ENCODE data around the gene ZNF598. TPM values are rescaled to one million over a fixed set of nuclear protein-coding genes. Genes with fewer than 3 reads are reported as not detected.

ZNF598 gene
- total and polyA plus RNA-seq, 2 of the 13 experiments (the other 11 are each of a cell fraction or from before 2014, with no cell fraction given) = 13.5 to 14.2 TPM

- TF ChIP-seq PRDM10 (CRISPR knock-in tag; IDR thresholded peaks at IDR 0.05; ENCODE audit: low read depth) (peak; percentile 15; the same call in 1 of the 2 replicates), FOXC1 (CRISPR knock-in tag; IDR thresholded peaks at IDR 0.05; ENCODE audit: borderline replicate concordance) (peak; percentile 30; the same call in 1 of the 2 replicates), SOX6 (IDR thresholded peaks at IDR 0.05) (no peak), SOX6 (CRISPR knock-in tag; IDR thresholded peaks at IDR 0.05) (peak; percentile 41; the same call in 1 of the 2 replicates), TFE3 (CRISPR knock-in tag; IDR thresholded peaks at IDR 0.05) (peak; percentile 71), ZKSCAN1 (IDR thresholded peaks at IDR 0.05; ENCODE audit: low read length) (0 out of 2 replicates have a peak, but pooled peaks have one; percentile 21), NR0B2 (CRISPR knock-in tag; IDR thresholded peaks at IDR 0.05) (0 out of 2 replicates have a peak, but pooled peaks have one; percentile 25), ZNF574 (CRISPR knock-in tag; IDR thresholded peaks at IDR 0.05) (peak; percentile 88), RNF219 (CRISPR knock-in tag; IDR thresholded peaks at IDR 0.05) (no peak), IKZF5 (CRISPR knock-in tag; IDR thresholded peaks at IDR 0.05) (peak; percentile 66; the same call in 1 of the 2 replicates)
- TF ChIP-seq, protein P1, sequence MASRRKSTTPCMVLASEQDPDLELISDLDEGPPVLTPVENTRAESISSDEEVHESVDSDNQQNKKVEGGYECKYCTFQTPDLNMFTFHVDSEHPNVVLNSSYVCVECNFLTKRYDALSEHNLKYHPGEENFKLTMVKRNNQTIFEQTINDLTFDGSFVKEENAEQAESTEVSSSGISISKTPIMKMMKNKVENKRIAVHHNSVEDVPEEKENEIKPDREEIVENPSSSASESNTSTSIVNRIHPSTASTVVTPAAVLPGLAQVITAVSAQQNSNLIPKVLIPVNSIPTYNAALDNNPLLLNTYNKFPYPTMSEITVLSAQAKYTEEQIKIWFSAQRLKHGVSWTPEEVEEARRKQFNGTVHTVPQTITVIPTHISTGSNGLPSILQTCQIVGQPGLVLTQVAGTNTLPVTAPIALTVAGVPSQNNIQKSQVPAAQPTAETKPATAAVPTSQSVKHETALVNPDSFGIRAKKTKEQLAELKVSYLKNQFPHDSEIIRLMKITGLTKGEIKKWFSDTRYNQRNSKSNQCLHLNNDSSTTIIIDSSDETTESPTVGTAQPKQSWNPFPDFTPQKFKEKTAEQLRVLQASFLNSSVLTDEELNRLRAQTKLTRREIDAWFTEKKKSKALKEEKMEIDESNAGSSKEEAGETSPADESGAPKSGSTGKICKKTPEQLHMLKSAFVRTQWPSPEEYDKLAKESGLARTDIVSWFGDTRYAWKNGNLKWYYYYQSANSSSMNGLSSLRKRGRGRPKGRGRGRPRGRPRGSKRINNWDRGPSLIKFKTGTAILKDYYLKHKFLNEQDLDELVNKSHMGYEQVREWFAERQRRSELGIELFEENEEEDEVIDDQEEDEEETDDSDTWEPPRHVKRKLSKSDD (CRISPR knock-in tag; IDR thresholded peaks at IDR 0.05; ENCODE audit: low read depth) = 0 out of 2 replicates have a peak, but pooled peaks have one; percentile 21
Observed at GRCh38 chr16:2003827-2004641, 5.6 kb downstream of the ZNF598 start (continued).

All from HepG2 (cell line).